ENCODE measurements around the gene TRHDE.
"Not testable (repeated sequence)": the region's sequence is repeated elsewhere in the genome, so short reads cannot be mapped to it uniquely, and the experiment has no call there.

The TRHDE gene

GRCh38 chr12:72605975-72606374 lies 333.8 kb downstream of the TRHDE start:
- Histone ChIP-seq H3K79me2 (ENCODE audit: control insufficient read depth, insufficient read depth, low read length, unreplicated experiment) (no peaks in the 10 kb centered on the region), H3K4me3 (ENCODE audit: low read depth, low read length) (no peak overlapping the region), H2AFZ (ENCODE audit: low read length, unreplicated experiment) (no peak overlapping the region), H3K36me3 (ENCODE audit: insufficient read depth, low read length) (no peaks in the 10 kb centered on the region), H3K4me1 (ENCODE audit: control insufficient read depth, insufficient read depth, low read length, unreplicated experiment) (no peaks in the 10 kb centered on the region), H3K27ac (ENCODE audit: low read depth, low read length) (no peak overlapping the region), H3K27me3 (ENCODE audit: insufficient read depth, low read length) (no peaks in the 10 kb centered on the region)

DNA sequence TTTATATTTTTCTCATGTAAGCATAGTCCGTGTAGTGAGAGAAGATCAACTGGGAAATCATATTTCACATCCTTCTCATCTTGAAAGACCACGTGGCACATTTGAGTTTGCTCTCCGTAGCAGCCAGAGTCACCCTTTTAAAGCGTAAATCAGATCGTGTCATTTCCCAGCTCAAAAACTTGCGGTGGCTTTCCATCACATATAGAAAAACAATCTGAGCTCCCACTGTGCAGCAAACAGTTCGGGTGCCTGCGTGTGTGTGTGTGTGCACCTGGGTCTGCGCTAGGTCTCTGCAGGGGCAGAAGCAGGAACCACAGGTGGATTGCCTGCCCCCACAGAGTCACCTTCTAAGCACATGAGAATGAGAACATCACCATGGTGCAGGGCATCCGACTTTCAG lies 338.2 kb downstream of the TRHDE start:
- Histone ChIP-seq H3K79me2 (ENCODE audit: control insufficient read depth, insufficient read depth, low read length, unreplicated experiment) (no peaks in the 10 kb centered on the region), H3K27me3 (ENCODE audit: insufficient read depth, low read length) (no peaks in the 10 kb centered on the region), H3K4me1 (ENCODE audit: control insufficient read depth, insufficient read depth, low read length, unreplicated experiment) (no peaks in the 10 kb centered on the region), H3K36me3 (ENCODE audit: insufficient read depth, low read length) (no peaks in the 10 kb centered on the region), H2AFZ (ENCODE audit: low read length, unreplicated experiment) (no peak overlapping the region), H3K4me3 (ENCODE audit: low read depth, low read length) (no peak overlapping the region), H3K27ac (ENCODE audit: low read depth, low read length) (no peak overlapping the region)

DNA sequence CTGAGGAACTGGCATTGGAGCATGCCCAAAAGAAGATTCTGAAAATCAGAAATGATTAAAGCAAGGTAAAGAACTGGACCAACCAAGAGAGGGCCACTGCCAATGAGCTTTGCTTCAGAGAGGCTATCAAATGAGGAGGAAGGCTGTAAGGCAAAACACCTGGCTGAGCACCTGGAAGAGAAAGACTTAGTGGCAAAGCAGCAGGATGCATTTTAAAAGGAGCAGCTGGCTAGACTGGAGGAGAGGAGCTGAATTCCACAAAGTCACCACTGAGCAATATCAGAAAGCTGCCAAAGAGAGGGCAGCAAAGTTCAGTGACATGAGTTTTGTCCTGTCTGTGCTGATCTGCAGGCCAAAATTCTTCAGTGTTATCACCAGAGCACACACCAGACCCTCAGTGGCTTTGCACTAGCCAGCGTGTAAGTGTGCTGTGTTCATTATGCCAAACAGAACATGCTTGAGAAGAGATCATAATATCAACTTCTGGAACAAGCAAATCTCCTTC lies 338.7 kb downstream of the TRHDE start:
- Histone ChIP-seq H3K27me3 (ENCODE audit: insufficient read depth, low read length) (no peaks in the 10 kb centered on the region), H3K4me3 (ENCODE audit: low read depth, low read length) (no peak overlapping the region), H2AFZ (ENCODE audit: low read length, unreplicated experiment) (no peak overlapping the region), H3K27ac (ENCODE audit: low read depth, low read length) (no peak overlapping the region), H3K79me2 (ENCODE audit: control insufficient read depth, insufficient read depth, low read length, unreplicated experiment) (no peaks in the 10 kb centered on the region), H3K4me1 (ENCODE audit: control insufficient read depth, insufficient read depth, low read length, unreplicated experiment) (no peaks in the 10 kb centered on the region), H3K36me3 (ENCODE audit: insufficient read depth, low read length) (no peaks in the 10 kb centered on the region)

- Histone ChIP-seq H3K4me1 (ENCODE audit: control insufficient read depth, insufficient read depth, low read length, unreplicated experiment) (no peaks in the 10 kb centered on the region), H3K27ac (ENCODE audit: low read depth, low read length) (no peak overlapping the region), H3K4me3 (ENCODE audit: low read depth, low read length) (no peak overlapping the region), H2AFZ (ENCODE audit: low read length, unreplicated experiment) (no peak overlapping the region), H3K79me2 (ENCODE audit: control insufficient read depth, insufficient read depth, low read length, unreplicated experiment) (no peaks in the 10 kb centered on the region), H3K27me3 (ENCODE audit: insufficient read depth, low read length) (no peaks in the 10 kb centered on the region), H3K36me3 (ENCODE audit: insufficient read depth, low read length) (no peaks in the 10 kb centered on the region)
Measured at GRCh38 chr12:72612171-72612570, 340.0 kb downstream of the TRHDE start.

- H3K4me3 ChIP-seq (ENCODE audit: low read depth, low read length): no peak overlapping the region
- H3K79me2 ChIP-seq (ENCODE audit: control insufficient read depth, insufficient read depth, low read length, unreplicated experiment): no peaks in the 10 kb centered on the region
- no peaks in the 10 kb centered on the region for H3K36me3 ChIP-seq (ENCODE audit: insufficient read depth, low read length)
- H3K4me1 ChIP-seq (ENCODE audit: control insufficient read depth, insufficient read depth, low read length, unreplicated experiment): no peaks in the 10 kb centered on the region
- no peaks in the 10 kb centered on the region for H3K27me3 ChIP-seq (ENCODE audit: insufficient read depth, low read length)
- H2AFZ ChIP-seq (ENCODE audit: low read length, unreplicated experiment): no peak overlapping the region
- no peak overlapping the region for H3K27ac ChIP-seq (ENCODE audit: low read depth, low read length)
Measured at GRCh38 chr12:72618764-72619163, 346.6 kb downstream of the TRHDE start.

GRCh38 chr12:72622556-72622955 lies 350.4 kb downstream of the TRHDE start:
- H3K36me3 ChIP-seq (ENCODE audit: insufficient read depth, low read length): no peaks in the 10 kb centered on the region
- no peak overlapping the region for H2AFZ ChIP-seq (ENCODE audit: low read length, unreplicated experiment)

DNA sequence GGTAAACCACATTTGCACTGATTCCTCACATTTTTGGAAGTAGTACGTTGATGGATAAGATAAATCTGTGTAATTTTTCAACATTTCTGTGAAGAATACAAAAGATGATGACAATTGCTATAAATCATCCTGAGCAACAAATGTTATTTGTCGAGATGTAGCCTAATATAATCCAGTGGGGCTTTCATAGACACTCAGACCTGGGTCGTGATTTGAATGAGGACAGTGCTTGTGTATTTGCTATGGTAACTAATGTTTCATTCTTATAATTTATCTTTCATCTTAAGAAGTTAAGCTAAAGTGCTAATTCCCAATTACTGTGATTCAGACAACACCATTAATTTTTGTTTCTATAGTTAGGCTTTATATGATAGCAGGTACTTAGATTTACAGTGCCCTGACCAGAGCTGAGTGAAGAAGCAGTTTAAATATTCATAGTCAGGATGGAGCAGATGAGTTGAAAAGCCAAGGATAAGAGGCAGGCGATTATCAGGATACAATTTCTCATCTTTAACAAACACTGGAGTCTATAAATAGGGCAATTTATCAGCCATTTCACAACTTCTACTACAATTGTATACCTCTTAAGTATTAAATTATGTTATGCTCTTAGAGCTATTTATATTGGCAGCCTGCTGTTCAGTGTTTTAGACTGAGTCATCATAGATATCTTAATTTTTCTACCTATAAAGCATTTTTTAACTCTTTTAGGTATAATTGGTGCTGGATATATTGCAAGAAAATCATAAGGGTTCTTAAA lies 359.9 kb downstream of the TRHDE start:
- Histone ChIP-seq H3K4me3 (ENCODE audit: low read depth, low read length) (no peak overlapping the region), H2AFZ (ENCODE audit: low read length, unreplicated experiment) (no peak overlapping the region), H3K27ac (ENCODE audit: low read depth, low read length) (no peak overlapping the region), H3K36me3 (ENCODE audit: insufficient read depth, low read length) (no peaks in the 10 kb centered on the region), H3K27me3 (ENCODE audit: insufficient read depth, low read length) (no peaks in the 10 kb centered on the region), H3K79me2 (ENCODE audit: control insufficient read depth, insufficient read depth, low read length, unreplicated experiment) (no peaks in the 10 kb centered on the region), H3K4me1 (ENCODE audit: control insufficient read depth, insufficient read depth, low read length, unreplicated experiment) (no peaks in the 10 kb centered on the region)

More at GRCh38 chr12:72622556-72622955, 350.4 kb downstream of the TRHDE start:
- no peaks in the 10 kb centered on the region for H3K4me1 ChIP-seq (ENCODE audit: control insufficient read depth, insufficient read depth, low read length, unreplicated experiment)
- no peak overlapping the region for H3K27ac ChIP-seq (ENCODE audit: low read depth, low read length)
- H3K4me3 ChIP-seq (ENCODE audit: low read depth, low read length): no peak overlapping the region
- no peaks in the 10 kb centered on the region for H3K79me2 ChIP-seq (ENCODE audit: control insufficient read depth, insufficient read depth, low read length, unreplicated experiment)
- no peaks in the 10 kb centered on the region for H3K27me3 ChIP-seq (ENCODE audit: insufficient read depth, low read length)

GRCh38 chr12:72642706-72643105 lies 370.5 kb downstream of the TRHDE start:
- H3K27ac ChIP-seq (ENCODE audit: low read depth, low read length): no peak overlapping the region
- H2AFZ ChIP-seq (ENCODE audit: low read length, unreplicated experiment): no peak overlapping the region
- no peaks in the 10 kb centered on the region for H3K4me1 ChIP-seq (ENCODE audit: control insufficient read depth, insufficient read depth, low read length, unreplicated experiment)
- H3K27me3 ChIP-seq (ENCODE audit: insufficient read depth, low read length): no peaks in the 10 kb centered on the region
- H3K4me3 ChIP-seq (ENCODE audit: low read depth, low read length): no peak overlapping the region
- no peaks in the 10 kb centered on the region for H3K36me3 ChIP-seq (ENCODE audit: insufficient read depth, low read length)
- H3K79me2 ChIP-seq (ENCODE audit: control insufficient read depth, insufficient read depth, low read length, unreplicated experiment): no peaks in the 10 kb centered on the region

- H3K4me3 ChIP-seq (ENCODE audit: low read depth, low read length): no peak overlapping the region
- no peaks in the 10 kb centered on the region for H3K79me2 ChIP-seq (ENCODE audit: control insufficient read depth, insufficient read depth, low read length, unreplicated experiment)
- no peak overlapping the region for H3K27ac ChIP-seq (ENCODE audit: low read depth, low read length)
- no peaks in the 10 kb centered on the region for H3K36me3 ChIP-seq (ENCODE audit: insufficient read depth, low read length)
- no peak overlapping the region for H2AFZ ChIP-seq (ENCODE audit: low read length, unreplicated experiment)
- no peaks in the 10 kb centered on the region for H3K4me1 ChIP-seq (ENCODE audit: control insufficient read depth, insufficient read depth, low read length, unreplicated experiment)
- no peaks in the 10 kb centered on the region for H3K27me3 ChIP-seq (ENCODE audit: insufficient read depth, low read length)
Measured at GRCh38 chr12:72647139-72647538, 375.0 kb downstream of the TRHDE start.

DNA sequence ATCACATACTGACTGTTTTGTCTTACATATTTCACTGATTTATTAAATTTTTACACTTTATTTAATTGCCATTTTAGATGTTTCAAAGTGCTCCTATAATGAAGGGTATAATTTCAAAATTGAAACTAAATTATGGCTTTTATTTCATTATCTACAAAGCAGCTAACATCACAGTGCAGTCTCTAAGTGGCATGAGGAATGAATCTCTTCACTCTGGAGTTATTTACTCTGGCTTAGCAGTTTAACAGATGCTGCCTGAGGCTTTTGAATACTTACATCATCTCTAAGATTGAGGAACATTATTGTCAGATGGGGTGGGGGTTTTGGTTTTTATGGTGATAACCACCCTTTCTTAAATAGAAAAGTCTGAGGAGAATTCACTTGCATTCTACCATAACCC lies 386.4 kb downstream of the TRHDE start:
- no peaks in the 10 kb centered on the region for H3K79me2 ChIP-seq (ENCODE audit: control insufficient read depth, insufficient read depth, low read length, unreplicated experiment)
- no peak overlapping the region for H3K4me3 ChIP-seq (ENCODE audit: low read depth, low read length)
- H3K27ac ChIP-seq (ENCODE audit: low read depth, low read length): no peak overlapping the region
- no peaks in the 10 kb centered on the region for H3K27me3 ChIP-seq (ENCODE audit: insufficient read depth, low read length)
- no peaks in the 10 kb centered on the region for H3K36me3 ChIP-seq (ENCODE audit: insufficient read depth, low read length)
- no peak overlapping the region for H2AFZ ChIP-seq (ENCODE audit: low read length, unreplicated experiment)
- no peaks in the 10 kb centered on the region for H3K4me1 ChIP-seq (ENCODE audit: control insufficient read depth, insufficient read depth, low read length, unreplicated experiment)

DNA sequence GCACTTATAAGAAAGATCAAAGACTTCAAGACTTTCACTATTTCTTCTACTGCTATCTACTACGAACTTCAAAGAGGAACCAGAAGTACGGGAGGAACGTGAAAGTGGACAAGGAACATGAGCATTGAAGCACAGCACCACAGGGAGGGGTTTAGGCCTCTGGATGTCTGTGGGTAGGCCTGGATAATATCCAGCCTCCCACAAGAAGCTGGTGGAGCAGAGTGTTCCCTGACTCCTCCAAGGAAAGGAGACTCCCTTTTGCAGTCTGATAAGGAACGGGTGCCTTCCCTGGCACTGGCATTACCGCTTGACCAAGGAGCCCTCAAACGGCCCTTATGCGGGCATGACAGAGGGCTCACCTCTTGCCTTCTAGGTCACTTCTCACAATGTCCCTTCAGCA lies 388.0 kb downstream of the TRHDE start:
- not testable (repeated sequence) for H3K27ac ChIP-seq (ENCODE audit: low read depth, low read length); H3K4me3 ChIP-seq (ENCODE audit: low read depth, low read length); H3K4me1 ChIP-seq (ENCODE audit: control insufficient read depth, insufficient read depth, low read length, unreplicated experiment); H2AFZ ChIP-seq (ENCODE audit: low read length, unreplicated experiment); H3K36me3 ChIP-seq (ENCODE audit: insufficient read depth, low read length); H3K27me3 ChIP-seq (ENCODE audit: insufficient read depth, low read length); H3K79me2 ChIP-seq (ENCODE audit: control insufficient read depth, insufficient read depth, low read length, unreplicated experiment)

Measured in ACC112 (cell line).